Ovary (tissue), 3 donors: ENCODE results near the gene NAA80.

ENCODE experiments used
- EP300 ChIP-seq: sonication (generic); formaldehyde crosslinking; IDR thresholded peaks from one replicate; pipeline ENCODE4 v1.6.1; 2017; ENCODE audit warnings: antibody characterized with exemption
- POLR2A ChIP-seq: fragments of 450-650 bp; IDR thresholded peaks from one replicate; pipeline ENCODE4 v1.6.1; 2017; ENCODE audit warnings: antibody characterized with exemption, mild to moderate bottlenecking, moderate library complexity
- TF ChIP-seq, protein P1 (sequence below), 3 donors: fragments of 450-650 bp in 2 of 3; fragments of 200-600 bp in 1 of 3; IDR thresholded peaks; one replicate each; pipeline versions ENCODE4 v1.5.1 to v1.8.0; 2016 to 2022; ENCODE audit warnings: antibody characterized with exemption in 3 of 3, mild to moderate bottlenecking in 1 of 3
- donor health status: DM: no; HTN: no; CAD: no.

DNA sequence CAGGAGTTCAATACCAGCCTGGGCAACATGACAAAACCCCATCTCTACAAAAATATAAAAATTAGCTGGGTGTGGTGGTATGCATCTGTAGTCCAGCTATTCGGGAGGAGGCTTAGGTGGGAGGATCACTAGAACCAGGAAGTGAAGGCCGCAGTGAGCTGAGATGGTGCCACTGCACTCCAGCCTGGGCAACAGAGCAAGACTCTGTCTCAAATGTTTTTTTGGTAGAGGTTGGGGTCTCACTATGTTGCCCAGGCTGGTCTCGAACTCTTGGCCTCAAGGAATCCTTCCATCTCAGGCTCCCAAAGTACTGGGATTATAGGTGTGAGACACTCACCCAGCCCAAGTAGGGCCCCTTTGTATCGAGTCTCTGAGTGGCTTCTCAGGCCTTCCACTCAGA is 5.1 kb downstream of the NAA80 start:
- TF ChIP-seq, protein P1, sequence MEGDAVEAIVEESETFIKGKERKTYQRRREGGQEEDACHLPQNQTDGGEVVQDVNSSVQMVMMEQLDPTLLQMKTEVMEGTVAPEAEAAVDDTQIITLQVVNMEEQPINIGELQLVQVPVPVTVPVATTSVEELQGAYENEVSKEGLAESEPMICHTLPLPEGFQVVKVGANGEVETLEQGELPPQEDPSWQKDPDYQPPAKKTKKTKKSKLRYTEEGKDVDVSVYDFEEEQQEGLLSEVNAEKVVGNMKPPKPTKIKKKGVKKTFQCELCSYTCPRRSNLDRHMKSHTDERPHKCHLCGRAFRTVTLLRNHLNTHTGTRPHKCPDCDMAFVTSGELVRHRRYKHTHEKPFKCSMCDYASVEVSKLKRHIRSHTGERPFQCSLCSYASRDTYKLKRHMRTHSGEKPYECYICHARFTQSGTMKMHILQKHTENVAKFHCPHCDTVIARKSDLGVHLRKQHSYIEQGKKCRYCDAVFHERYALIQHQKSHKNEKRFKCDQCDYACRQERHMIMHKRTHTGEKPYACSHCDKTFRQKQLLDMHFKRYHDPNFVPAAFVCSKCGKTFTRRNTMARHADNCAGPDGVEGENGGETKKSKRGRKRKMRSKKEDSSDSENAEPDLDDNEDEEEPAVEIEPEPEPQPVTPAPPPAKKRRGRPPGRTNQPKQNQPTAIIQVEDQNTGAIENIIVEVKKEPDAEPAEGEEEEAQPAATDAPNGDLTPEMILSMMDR (IDR thresholded peaks at IDR 0.05), result no peak
- TF ChIP-seq EP300, result no peak
- TF ChIP-seq POLR2A, result no peak
